Measurements from ENCODE around the gene TTLL5.

GRCh38 chr14:75640876-75641275 is 20.2 kb upstream of the TTLL5 start:
- TF ChIP-seq CTCF (conservative IDR thresholded peaks at IDR 0.05 in 1 of 2, IDR thresholded peaks at IDR 0.05 in 1 of 2; ENCODE audit: extremely low read depth in 1 of 2, insufficient read depth in 1 of 2, low read depth in 1 of 2, low read length in 2 of 2) (no peak), EZH2 (IDR thresholded peaks at IDR 0.05; ENCODE audit: borderline replicate concordance, low read length) (no peak)
